ENCODE data around the gene EEA1. TPM values are rescaled to one million over a fixed set of nuclear protein-coding genes. Genes with fewer than 3 reads are reported as not detected.

The EEA1 gene
- polyA plus RNA-seq, 1 donor from 2014 or later: 5.6 TPM

DNA sequence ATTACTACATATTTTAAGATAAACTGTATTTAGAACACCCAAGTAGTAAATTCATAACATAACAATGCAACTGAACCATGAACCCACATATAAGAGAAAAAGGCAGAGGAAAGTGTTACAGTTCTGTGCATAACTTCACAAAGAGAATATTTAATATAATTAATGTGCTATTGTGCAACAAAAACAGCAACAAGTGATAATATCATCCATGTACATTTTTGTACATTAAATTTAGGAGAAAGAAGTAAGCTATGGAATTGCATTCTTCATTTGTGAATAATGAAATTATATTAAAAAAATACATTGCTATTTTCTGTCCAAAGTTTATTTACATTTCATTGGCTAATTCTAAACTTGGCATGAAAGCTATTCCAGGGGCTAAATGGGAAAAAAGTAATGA lies 153.7 kb downstream of the EEA1 start:
- Histone ChIP-seq H3K27ac (ENCODE audit: low read length) (no peak overlapping the region), H3K9ac (ENCODE audit: low read length) (no peak overlapping the region), H3K36me3 (ENCODE audit: insufficient read depth, low read length) (no peaks in the 10 kb centered on the region), H3K9me2 (ENCODE audit: insufficient read depth, low read length) (no peaks in the 10 kb centered on the region), H3K4me3 (ENCODE audit: low read length) (no peak overlapping the region), H3F3A (ENCODE audit: insufficient read depth, low read length, poor library complexity, severe bottlenecking) (no peaks in the 10 kb centered on the region), H3K4me2 (ENCODE audit: low read length) (no peak overlapping the region), H4K20me1 (ENCODE audit: insufficient read depth) (no peaks in the 10 kb centered on the region), H3K79me2 (replicated peaks; ENCODE audit: insufficient read depth, low read length) (no peaks in the 10 kb centered on the region), H3K27me3 (ENCODE audit: insufficient read depth, low read depth, low read length) (no peaks in the 10 kb centered on the region), H3K9me3 (ENCODE audit: low read length) (no peaks in the 10 kb centered on the region), H2AFZ (ENCODE audit: low read depth, low read length) (no peak overlapping the region)
- TF ChIP-seq MXI1 (conservative IDR thresholded peaks at IDR 0.05; ENCODE audit: poor library complexity, severe bottlenecking) (no peak), EZH2 (IDR thresholded peaks at IDR 0.05; ENCODE audit: borderline replicate concordance, insufficient read depth, low read length, poor library complexity, severe bottlenecking) (no peak), SMC3 (conservative IDR thresholded peaks at IDR 0.05; ENCODE audit: poor library complexity) (no peak), EP300 (conservative IDR thresholded peaks at IDR 0.05; ENCODE audit: poor library complexity, severe bottlenecking) (no peak), POLR2AphosphoS5 (IDR thresholded peaks at IDR 0.05) (no peak), RAD21 (conservative IDR thresholded peaks at IDR 0.05) (no peak), TAF1 (IDR thresholded peaks at IDR 0.05; ENCODE audit: low read depth) (no peak)
- TF ChIP-seq, protein P1, sequence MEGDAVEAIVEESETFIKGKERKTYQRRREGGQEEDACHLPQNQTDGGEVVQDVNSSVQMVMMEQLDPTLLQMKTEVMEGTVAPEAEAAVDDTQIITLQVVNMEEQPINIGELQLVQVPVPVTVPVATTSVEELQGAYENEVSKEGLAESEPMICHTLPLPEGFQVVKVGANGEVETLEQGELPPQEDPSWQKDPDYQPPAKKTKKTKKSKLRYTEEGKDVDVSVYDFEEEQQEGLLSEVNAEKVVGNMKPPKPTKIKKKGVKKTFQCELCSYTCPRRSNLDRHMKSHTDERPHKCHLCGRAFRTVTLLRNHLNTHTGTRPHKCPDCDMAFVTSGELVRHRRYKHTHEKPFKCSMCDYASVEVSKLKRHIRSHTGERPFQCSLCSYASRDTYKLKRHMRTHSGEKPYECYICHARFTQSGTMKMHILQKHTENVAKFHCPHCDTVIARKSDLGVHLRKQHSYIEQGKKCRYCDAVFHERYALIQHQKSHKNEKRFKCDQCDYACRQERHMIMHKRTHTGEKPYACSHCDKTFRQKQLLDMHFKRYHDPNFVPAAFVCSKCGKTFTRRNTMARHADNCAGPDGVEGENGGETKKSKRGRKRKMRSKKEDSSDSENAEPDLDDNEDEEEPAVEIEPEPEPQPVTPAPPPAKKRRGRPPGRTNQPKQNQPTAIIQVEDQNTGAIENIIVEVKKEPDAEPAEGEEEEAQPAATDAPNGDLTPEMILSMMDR (IDR thresholded peaks at IDR 0.05; ENCODE audit: poor library complexity, severe bottlenecking): no peak
- TF ChIP-seq, protein P2, sequence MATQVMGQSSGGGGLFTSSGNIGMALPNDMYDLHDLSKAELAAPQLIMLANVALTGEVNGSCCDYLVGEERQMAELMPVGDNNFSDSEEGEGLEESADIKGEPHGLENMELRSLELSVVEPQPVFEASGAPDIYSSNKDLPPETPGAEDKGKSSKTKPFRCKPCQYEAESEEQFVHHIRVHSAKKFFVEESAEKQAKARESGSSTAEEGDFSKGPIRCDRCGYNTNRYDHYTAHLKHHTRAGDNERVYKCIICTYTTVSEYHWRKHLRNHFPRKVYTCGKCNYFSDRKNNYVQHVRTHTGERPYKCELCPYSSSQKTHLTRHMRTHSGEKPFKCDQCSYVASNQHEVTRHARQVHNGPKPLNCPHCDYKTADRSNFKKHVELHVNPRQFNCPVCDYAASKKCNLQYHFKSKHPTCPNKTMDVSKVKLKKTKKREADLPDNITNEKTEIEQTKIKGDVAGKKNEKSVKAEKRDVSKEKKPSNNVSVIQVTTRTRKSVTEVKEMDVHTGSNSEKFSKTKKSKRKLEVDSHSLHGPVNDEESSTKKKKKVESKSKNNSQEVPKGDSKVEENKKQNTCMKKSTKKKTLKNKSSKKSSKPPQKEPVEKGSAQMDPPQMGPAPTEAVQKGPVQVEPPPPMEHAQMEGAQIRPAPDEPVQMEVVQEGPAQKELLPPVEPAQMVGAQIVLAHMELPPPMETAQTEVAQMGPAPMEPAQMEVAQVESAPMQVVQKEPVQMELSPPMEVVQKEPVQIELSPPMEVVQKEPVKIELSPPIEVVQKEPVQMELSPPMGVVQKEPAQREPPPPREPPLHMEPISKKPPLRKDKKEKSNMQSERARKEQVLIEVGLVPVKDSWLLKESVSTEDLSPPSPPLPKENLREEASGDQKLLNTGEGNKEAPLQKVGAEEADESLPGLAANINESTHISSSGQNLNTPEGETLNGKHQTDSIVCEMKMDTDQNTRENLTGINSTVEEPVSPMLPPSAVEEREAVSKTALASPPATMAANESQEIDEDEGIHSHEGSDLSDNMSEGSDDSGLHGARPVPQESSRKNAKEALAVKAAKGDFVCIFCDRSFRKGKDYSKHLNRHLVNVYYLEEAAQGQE (IDR thresholded peaks at IDR 0.05; ENCODE audit: borderline replicate concordance): no peak

DNA sequence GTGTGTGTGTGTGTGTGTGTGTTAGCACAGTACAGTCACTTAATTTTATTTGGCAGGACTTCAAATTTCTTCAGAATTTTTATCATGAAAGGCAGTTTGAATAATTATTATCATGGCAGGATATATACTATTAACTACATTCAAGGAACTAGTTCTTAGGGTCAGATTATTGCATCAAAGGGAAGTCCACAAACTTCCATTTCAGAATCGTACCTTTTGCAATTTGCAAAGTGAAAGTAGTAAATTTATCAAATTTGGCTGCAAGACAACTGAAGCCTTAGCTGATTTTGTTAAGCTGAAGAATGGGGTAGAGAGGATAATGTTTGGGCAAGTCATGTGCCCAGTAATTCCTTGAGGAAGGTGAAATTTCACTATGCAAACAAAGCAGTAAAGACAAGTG lies 158.1 kb downstream of the EEA1 start:
- TF ChIP-seq TAF1 (IDR thresholded peaks at IDR 0.05; ENCODE audit: low read depth): no peak
- TF ChIP-seq RAD21 (conservative IDR thresholded peaks at IDR 0.05): no peak
- no peak for TF ChIP-seq EZH2 (IDR thresholded peaks at IDR 0.05; ENCODE audit: borderline replicate concordance, insufficient read depth, low read length, poor library complexity, severe bottlenecking)
- TF ChIP-seq POLR2AphosphoS5 (IDR thresholded peaks at IDR 0.05): no peak
- TF ChIP-seq, protein P1 (IDR thresholded peaks at IDR 0.05; ENCODE audit: poor library complexity, severe bottlenecking): no peak
- no peak for TF ChIP-seq EP300 (conservative IDR thresholded peaks at IDR 0.05; ENCODE audit: poor library complexity, severe bottlenecking)
- TF ChIP-seq, protein P2 (IDR thresholded peaks at IDR 0.05; ENCODE audit: borderline replicate concordance): no peak
- no peak for TF ChIP-seq MXI1 (conservative IDR thresholded peaks at IDR 0.05; ENCODE audit: poor library complexity, severe bottlenecking)
- no peak for TF ChIP-seq SMC3 (conservative IDR thresholded peaks at IDR 0.05; ENCODE audit: poor library complexity)
- Histone ChIP-seq H3K9ac (ENCODE audit: low read length) (no peak overlapping the region), H3K9me2 (ENCODE audit: insufficient read depth, low read length) (no peaks in the 10 kb centered on the region), H3K36me3 (ENCODE audit: insufficient read depth, low read length) (no peaks in the 10 kb centered on the region), H3K9me3 (ENCODE audit: low read length) (no peaks in the 10 kb centered on the region), H3K4me3 (ENCODE audit: low read length) (no peak overlapping the region), H2AFZ (ENCODE audit: low read depth, low read length) (no peak overlapping the region), H3F3A (ENCODE audit: insufficient read depth, low read length, poor library complexity, severe bottlenecking) (no peaks in the 10 kb centered on the region), H3K27ac (ENCODE audit: low read length) (no peak overlapping the region), H3K4me2 (ENCODE audit: low read length) (no peak overlapping the region), H3K27me3 (ENCODE audit: insufficient read depth, low read depth, low read length) (no peaks in the 10 kb centered on the region), H3K79me2 (replicated peaks; ENCODE audit: insufficient read depth, low read length) (no peaks in the 10 kb centered on the region), H4K20me1 (ENCODE audit: insufficient read depth) (no peaks in the 10 kb centered on the region)

Measured in neural cell (in vitro differentiated cells).